GM18858 (cell line): ENCODE measurements around the gene CDH10.

ENCODE experiments used
- ATAC-seq: cut with Tn5 transposase; IDR thresholded peaks from one replicate; pipeline ENCODE4 v1.9.1; 2021; ENCODE audit not compliant: unreplicated experiment

The CDH10 gene

DNA sequence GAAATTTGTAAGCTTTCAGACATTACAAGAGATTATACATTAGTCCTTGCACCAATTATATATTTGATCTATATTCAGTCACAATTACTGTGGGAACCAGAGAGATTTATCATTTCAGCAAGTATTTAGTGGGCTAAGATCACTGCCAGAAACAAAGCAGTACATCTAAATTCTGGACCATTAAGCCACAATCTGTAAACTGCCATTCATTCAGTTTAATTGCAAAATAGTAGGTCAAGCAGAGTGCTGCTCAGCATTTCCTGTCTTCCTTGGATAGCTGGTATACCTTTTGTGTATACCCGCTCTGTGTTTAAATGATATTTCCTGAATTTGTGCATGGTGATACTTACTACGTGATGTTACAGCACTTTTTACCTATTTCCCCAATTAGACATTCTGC lies 42.6 kb downstream of the CDH10 start:
- ATAC-seq, result no peak

DNA sequence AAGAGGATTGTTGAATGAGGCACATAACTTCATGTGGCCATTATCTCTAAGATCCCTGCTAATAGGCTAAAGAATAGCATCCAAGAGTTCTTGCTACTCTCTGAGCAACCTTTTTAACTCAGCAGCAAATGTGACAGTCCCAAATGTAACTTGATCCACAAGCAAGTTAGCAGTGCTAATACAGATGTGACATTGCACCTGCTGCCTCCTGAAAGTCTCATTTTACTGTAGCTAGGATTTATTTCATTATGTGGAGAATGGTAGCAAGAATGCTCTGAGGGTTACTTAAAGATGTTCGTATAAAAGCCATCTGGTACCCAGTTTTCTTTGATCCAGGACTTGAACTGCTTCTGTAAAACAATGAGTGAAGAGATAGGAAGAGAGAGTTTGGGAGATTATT lies 45.8 kb downstream of the CDH10 start:
- no peak for ATAC-seq

DNA sequence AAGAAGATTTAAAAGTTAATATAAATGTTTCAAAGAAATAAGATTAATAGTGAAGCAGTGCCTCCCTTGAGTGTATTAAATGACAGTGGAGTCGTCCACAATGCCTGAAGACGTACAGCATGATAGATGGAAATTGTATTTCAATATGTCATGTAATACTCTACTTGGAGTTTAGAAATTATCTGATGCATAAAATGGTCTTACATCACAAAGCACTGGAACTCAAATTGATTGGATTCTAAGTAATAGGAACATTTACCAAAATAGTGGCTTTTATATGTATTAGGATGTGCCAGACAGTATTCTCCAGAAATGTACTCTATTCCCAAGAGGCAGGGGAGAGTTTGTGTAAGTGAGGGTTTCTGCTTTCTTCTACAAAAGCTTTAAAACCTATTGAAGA lies 49.4 kb downstream of the CDH10 start:
- no peak for ATAC-seq

DNA sequence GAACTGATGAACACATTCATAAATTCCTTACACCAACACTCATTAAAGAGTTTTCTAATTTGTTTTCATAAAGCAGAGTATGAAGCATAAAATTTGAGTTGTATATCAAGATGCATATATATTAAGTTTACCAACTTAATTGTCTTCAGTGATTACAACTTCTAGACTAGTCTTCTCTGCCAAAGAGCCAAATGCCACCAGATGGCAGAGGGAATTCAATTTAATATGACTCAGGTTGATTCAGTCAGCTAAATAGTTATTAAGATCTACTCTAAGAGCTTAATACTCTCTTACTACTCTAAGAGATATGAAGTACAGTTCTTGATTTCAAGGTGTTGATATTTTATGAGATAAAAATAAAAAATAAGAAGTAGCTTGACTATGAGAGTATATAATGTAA lies 53.4 kb downstream of the CDH10 start:
- no peak for ATAC-seq

DNA sequence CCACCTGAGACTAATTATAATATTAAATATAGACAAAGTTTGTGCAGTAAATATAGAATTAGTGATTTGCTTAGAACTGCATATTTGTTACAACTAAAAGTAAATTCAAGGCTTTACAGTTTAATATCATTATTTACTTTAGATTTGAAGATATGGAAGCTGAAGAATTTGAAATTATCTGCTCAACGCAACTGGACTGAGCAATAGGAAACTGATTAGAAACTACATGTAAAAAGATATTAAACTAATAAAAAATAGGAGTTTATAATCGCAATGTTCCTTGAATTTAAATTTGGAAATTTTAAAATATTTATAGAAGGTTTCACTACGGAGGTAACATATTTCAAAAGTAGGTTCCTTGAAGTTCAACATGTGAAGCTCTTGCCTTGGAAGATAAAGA lies 55.2 kb downstream of the CDH10 start:
- no peak for ATAC-seq

DNA sequence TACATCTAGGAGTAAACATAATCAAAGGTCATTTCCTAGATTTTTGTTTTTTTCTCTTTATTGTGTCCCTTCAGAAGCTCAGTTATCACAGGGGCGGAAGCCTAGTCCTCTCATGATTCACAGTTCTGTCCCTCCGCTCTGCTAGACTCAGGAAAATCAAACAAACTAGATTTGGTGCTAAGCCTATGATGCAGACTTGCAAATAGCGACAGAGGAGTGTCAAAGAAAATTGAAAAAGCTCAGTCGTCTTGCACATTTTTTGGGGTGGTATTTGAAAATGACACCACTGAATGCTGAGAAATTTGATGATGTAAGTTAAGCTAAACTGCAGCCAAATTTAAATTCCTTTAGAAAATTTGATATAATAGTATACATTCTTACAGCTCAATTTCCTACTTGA lies 59.0 kb downstream of the CDH10 start:
- no peak for ATAC-seq

DNA sequence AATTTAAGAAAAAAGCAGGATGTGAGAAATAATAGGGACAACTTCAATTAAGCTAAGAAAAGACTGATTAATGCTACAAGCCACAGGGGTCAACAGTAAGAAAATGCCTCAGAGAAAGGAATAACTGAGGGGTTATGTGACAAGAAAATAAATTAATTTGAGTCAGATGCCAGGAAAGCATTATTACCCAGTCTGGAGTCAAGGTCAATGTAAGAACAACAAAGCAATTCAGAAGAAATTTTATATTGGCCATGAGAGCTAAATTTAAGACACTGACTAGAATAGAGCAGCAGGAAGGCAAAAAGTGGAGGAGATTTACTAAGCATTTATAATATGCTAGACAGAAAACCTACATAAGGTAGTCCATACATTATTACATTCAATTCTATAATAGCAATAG lies 73.5 kb downstream of the CDH10 start:
- ATAC-seq, result no peak

DNA sequence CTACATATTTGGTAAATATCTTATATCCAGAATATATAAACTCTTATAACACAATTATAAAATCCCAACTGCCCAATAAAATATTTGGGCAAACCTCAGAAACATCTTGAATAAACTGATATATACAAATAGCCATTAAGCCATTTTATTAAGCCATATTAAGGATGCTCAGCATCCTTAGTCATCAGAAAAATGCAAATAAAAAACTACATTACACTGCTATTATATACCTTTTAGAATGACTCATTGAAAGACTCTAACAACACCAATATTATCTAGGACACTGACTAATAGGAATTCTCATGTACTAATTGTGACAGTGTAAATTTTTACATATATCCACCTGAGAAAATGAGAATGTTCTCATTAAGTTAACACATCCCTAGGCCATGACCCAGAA lies 77.8 kb downstream of the CDH10 start:
- no peak for ATAC-seq

DNA sequence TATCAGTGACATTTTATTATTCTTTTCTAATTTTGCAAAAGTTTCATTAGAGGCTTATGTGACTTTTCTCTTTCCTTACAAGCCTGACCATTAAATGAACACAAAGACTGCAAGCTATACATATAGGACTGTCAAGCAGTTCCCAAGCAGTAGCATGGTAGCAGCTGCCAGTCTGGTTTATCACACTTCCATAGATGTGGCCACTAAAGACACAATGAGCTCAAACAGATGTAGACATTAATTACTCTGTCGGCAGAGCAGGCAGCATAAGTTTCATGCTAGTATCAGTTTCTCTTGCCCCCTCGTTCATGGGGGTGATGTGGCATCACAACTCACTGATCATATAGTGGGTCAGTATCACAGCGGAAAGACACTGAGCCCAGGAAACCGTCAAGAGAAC lies 89.5 kb downstream of the CDH10 start:
- no peak for ATAC-seq

DNA sequence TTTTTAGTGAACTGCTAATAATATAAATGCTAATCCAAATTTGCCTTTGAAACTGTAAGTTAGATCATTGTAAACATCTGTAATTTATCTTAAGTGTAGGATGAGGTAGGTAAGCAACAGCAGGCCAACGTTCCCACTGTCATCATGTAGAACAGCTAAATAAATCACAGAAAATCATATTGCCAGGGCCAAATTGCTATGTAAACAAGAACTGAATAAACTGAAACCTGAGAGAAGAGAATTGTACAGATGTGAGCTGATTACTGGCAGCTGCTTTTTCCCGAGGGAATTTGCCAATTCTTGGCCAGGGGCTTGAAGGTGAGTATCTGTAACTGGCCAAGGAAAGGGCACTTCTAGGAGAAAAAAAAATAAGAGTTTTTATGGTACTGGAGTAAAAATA lies 97.6 kb downstream of the CDH10 start:
- no peak for ATAC-seq

DNA sequence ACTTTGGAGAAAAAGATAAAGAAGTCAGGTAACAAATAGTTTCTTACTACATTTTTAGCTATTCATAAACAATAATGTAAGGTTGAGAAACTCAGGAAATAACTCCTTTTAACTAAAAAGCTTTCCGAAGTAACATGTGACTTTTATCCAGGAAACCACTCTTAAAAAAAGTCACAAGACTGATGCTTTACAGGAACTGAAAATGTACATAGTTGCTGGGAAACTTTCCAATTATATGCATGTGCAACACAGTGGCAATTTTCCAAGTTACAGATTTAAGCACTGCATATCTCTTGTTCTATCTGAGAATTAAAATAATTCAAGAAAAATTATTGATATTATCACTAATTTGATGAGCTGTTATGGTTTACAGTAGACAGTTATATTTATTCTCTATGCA lies 105.2 kb downstream of the CDH10 start:
- ATAC-seq, result no peak

DNA sequence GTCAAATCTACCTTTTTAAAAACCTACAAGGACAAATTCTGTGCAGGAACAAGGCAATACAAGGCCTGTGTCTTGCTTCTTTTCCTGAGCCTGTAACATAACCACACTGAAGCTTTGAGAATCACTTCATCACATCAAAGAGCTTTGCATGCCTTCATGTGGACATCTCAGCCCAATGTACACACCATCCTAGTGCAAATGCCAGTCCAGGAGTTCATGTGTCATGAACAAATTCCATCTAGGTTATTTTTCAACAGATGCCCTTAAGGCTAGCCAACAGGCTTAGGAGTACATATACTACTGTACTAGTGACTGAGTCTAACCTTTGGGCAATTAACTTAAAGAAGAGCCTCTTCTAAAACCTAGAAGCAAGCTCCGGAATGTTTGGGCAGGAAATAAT lies 106.4 kb downstream of the CDH10 start:
- no peak for ATAC-seq

DNA sequence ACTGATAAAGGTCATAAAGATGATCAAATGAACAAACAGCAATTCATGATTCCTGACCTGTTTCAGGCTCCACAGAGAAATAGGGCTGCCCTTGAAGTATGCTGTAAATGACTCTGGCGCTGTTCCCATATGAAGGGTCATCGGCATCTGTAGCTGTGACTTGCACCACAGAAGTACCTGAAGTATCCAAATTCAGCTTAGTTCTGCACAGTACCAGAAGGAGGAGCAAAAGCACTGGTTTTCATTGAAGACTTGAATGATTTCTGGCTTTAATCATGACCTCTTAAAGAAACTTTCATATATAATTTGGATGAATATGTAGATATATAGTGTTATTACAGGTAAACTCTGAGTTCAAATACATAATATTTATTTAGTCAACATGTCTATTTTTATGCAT lies 109.1 kb downstream of the CDH10 start:
- ATAC-seq, result no peak

DNA sequence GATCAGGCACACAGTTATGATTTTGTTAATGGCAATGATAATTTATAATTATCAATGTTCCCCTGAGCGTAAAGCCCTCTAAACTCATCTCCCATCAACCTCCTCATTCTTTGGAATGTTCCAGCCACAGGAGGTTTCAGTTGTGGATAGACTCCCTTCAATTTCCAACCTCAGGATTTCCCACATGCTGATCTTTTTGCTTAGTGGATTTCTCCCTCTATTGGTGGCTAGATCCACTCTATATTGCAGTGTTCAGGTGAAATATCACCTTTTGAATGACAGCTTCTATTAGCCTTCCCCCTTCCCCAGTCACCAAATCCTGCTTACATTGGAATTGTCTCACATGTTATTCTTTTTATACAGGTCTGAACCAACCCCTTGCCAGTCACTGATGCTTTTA lies 113.9 kb downstream of the CDH10 start:
- no peak for ATAC-seq

DNA sequence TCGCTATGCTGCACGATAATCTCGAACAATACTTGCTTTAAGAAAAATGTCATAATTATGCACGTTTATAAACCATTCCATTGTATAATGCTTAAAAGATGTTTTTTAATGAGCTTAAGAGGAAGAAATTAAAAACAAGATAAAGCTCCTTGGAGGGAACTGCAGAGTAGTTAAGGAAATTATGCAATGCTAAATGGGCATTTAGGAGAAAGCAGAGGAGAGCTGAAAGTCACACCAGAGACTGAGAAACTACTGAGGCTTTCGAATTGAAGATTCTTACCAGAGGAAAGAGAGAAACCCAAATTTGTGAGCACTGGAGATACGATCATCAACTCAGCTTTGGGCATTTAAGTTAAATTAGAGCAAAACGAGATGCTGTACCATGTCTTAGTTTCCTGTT lies 119.4 kb downstream of the CDH10 start:
- ATAC-seq, result no peak

DNA sequence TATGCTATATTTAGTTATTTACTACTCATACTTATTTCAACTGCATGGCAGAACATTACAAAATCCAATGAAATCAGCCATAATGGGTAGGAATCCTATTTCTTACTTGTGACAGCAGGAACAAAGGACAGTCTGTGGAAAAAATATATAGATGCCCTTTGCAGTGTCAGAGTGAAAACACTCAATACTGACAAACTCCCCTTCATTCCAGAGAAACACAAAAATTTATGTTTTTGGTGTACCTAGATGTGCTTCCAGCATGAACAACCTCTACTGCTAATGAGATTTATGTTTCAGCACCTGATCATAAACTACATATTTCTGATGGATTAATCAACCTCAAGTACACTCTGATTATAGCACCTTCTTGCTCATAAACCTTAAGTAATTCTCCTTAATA lies 132.4 kb downstream of the CDH10 start:
- ATAC-seq, result no peak

DNA sequence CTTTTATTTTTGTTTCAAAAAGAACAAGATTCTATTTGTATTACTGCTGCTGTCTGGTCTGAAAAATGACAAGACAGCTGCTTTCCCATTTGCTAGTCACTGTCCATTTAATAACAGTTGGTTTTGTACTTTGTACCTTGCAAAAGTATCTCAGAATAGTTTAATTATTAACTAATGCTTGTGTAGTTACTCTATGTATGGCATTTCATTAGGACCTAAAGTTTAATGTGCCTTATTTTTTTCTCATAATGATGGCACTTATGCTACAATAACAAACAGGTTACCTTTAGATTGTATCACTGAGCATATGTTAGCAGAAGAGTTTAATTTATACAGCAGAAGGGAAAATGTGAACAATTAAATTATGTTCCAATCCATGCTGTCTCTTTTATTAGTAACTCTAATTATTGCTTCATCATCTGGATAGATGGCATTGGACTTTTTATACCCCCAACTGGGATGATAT lies 134.2 kb downstream of the CDH10 start:
- ATAC-seq, result no peak

DNA sequence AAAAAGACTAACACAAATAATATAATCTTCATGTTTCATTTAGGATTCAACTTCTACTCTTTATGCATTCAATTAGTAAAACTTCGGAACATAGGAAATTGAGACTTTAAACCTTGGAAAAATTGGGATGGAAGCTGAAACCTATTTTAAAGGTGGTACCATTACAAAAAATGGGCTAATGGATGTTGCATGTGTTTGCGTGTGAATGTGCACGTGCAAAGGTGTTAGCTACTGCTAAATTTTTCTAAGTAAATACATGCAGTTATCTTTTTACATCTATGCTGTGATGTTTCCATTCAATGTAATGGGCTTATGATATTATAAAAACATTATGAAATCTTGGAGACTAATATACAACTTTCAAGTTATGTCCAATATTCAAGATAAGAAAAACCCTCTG lies 134.8 kb downstream of the CDH10 start:
- no peak for ATAC-seq

DNA sequence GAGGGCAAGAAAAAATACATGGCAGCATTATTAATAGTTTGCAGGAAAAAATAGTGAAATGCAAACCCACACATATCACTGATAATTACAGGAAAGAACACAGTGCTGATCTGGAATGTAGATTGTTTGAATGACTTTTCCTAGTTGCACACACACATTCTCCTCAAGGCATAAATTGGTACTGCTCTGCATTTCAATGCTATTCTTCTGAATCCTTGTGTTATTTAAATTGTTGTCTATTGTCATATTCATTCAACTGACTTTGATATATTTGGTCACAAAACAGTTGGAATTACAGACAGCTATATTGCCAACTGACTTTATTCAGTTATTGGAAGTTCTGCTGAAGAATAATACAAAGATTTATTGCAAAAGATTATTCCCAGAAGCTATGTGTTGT lies 139.5 kb downstream of the CDH10 start:
- no peak for ATAC-seq

DNA sequence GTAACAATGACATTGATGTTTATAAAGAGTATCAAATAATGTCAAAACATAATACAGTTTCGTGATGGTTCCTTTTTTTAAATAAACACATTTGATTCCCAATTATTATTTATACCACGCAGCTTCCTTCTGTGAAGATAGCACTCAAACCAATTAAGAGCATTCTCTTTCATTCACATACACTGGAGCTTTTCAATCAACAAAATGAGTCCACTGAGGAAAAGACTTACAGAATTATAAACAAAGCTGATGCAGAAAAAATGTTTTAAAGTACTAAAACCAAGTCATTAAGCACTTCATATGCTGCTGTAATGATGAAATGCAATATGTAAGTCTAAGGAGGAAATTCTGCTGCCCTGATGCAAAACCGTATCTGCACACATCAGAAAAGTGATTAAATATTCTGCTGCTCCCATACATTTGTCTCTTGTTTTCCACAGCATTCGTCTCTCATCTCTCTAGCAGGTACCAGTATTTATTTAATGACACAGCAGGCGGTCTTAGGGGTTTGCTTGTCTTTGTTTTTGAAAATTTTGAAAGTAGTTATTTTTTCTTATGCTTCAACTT lies 147.1 kb downstream of the CDH10 start:
- no peak for ATAC-seq

DNA sequence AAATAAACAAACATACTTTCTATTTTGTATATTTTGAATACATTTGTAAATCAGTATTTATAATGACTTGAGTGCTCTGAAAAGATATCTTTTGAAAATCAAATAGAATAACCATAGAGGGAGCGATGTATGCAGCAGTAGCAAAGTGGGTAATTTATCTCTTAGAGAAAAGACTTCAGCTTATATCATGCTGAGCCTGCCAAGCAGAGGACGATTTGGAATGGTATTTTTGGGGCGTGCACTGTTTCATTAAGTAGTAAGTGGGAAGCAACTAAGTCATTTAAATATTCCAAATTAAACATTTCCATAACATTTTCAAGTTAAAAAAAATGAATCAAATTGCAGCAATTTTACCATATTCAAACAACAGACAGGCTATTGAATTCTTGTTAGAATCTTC lies 147.6 kb downstream of the CDH10 start:
- ATAC-seq, result no peak

DNA sequence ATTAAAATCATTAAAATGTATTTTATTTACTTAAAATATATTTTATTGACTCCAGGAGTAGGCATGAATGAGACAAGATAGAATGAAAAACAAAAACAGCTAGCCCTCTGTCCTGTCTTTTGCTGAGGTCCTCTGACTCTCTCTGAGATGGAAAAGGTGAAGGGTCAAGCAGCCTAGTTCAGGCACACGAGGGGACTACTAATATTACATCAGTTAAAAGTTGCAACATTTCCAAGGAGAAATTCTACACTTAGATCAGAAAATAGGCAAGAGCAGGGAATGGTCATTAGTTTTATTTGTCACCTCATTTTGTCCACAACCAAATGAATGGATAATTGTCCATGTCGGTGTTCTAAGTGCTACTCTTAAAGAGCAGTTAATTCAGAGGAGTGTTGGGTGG lies 148.5 kb downstream of the CDH10 start:
- no peak for ATAC-seq

DNA sequence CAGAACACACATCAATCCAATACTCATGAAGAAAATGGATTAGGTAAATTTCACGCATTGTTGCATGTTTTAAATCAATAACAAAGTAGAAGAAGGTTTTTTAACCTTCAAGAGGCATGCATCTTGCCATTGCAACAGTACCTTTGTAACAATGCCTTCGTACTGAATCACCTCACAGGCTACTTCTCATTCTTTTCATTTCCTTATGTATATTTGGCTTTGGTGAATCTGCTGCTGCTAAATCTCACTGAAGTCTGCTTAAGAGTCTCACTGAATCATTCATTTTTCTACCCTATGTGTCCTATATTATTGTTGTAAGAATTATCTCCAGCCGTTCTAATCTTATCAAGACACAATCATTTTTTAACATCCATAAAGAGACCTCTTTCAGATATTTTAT lies 152.5 kb downstream of the CDH10 start:
- ATAC-seq, result no peak

DNA sequence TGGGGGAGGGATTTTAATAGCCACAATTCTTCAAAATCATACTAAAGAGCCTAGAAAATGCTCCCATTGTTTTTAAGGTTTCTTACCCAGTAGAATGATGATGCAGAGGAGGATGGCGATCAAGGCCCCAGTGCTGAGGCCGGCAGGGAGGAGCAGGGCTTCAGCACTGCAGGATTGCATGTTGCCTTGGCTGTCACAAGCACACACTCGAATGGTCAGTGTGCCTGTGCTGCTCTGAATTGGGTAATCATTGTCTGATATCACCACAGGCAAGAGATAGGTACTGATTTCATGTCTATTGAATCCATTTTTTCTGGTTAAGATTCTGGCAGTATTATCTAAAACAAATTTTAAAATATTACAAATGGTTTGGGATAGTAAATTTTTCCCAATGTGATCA lies 153.3 kb downstream of the CDH10 start:
- ATAC-seq, result no peak
